ENCODE measurements around the gene SDR39U1.

Gene SDR39U1

DNA sequence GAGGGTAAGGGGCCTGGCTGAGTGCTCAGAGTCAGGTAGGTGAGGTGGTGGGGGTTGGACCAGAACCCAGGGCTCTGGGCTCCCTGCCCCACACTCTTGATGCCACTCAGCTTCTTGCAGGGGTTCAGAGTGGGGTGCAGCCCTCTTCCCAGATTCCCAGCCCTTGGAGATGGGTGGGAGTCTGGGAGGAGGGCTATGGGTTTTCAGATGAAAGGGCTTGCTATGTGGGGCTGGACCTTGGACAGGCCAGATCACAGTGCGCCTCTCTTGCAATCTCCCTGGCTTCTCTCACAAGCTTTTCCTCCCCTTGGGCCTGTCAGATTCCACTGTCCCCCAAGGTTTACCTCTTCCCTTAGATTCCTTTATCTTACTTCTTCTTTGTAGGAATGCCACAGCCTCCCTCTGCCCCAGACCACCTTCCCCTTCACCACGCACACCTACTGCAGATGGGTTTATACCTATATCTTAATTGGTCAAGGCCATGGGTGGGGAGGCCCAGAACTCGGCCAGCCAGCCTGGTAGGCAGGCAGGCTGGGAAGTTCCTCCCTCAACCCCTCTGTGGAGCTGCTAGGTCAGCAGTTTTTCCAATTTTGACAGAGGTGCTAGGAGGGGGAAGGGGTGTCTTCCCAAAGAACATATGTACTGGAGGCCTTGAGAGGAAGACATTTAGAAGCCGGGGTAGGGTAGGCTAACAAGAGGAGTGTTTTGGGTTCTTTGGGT, 42.4 kb downstream of the SDR39U1 start:
- H3K27ac ChIP-seq (replicated peaks) = no peak overlapping the region
- no peak overlapping the region for H3K4me3 ChIP-seq (replicated peaks; ENCODE audit: insufficient read depth, low read length)
- no peaks in the 10 kb centered on the region for H3K27me3 ChIP-seq (ENCODE audit: insufficient read depth, poor library complexity, severe bottlenecking)
- TF ChIP-seq, protein P1, sequence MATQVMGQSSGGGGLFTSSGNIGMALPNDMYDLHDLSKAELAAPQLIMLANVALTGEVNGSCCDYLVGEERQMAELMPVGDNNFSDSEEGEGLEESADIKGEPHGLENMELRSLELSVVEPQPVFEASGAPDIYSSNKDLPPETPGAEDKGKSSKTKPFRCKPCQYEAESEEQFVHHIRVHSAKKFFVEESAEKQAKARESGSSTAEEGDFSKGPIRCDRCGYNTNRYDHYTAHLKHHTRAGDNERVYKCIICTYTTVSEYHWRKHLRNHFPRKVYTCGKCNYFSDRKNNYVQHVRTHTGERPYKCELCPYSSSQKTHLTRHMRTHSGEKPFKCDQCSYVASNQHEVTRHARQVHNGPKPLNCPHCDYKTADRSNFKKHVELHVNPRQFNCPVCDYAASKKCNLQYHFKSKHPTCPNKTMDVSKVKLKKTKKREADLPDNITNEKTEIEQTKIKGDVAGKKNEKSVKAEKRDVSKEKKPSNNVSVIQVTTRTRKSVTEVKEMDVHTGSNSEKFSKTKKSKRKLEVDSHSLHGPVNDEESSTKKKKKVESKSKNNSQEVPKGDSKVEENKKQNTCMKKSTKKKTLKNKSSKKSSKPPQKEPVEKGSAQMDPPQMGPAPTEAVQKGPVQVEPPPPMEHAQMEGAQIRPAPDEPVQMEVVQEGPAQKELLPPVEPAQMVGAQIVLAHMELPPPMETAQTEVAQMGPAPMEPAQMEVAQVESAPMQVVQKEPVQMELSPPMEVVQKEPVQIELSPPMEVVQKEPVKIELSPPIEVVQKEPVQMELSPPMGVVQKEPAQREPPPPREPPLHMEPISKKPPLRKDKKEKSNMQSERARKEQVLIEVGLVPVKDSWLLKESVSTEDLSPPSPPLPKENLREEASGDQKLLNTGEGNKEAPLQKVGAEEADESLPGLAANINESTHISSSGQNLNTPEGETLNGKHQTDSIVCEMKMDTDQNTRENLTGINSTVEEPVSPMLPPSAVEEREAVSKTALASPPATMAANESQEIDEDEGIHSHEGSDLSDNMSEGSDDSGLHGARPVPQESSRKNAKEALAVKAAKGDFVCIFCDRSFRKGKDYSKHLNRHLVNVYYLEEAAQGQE (IDR thresholded peaks at IDR 0.05; ENCODE audit: insufficient replicate concordance, low read depth) = no peak
- no peak for TF ChIP-seq POLR2AphosphoS5 (IDR thresholded peaks at IDR 0.05; ENCODE audit: low read depth)
- TF ChIP-seq GABPA (IDR thresholded peaks at IDR 0.05; ENCODE audit: low read depth) = no peak
- no peak for TF ChIP-seq SPI1 (IDR thresholded peaks at IDR 0.05; ENCODE audit: borderline replicate concordance, low read depth)
- TF ChIP-seq, protein P2, sequence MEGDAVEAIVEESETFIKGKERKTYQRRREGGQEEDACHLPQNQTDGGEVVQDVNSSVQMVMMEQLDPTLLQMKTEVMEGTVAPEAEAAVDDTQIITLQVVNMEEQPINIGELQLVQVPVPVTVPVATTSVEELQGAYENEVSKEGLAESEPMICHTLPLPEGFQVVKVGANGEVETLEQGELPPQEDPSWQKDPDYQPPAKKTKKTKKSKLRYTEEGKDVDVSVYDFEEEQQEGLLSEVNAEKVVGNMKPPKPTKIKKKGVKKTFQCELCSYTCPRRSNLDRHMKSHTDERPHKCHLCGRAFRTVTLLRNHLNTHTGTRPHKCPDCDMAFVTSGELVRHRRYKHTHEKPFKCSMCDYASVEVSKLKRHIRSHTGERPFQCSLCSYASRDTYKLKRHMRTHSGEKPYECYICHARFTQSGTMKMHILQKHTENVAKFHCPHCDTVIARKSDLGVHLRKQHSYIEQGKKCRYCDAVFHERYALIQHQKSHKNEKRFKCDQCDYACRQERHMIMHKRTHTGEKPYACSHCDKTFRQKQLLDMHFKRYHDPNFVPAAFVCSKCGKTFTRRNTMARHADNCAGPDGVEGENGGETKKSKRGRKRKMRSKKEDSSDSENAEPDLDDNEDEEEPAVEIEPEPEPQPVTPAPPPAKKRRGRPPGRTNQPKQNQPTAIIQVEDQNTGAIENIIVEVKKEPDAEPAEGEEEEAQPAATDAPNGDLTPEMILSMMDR (IDR thresholded peaks at IDR 0.05; ENCODE audit: insufficient read depth, low read length) = no peak
- DNase-seq (ENCODE audit: low read depth in 1 of 2, low spot score in 1 of 2) = no peak

DNA sequence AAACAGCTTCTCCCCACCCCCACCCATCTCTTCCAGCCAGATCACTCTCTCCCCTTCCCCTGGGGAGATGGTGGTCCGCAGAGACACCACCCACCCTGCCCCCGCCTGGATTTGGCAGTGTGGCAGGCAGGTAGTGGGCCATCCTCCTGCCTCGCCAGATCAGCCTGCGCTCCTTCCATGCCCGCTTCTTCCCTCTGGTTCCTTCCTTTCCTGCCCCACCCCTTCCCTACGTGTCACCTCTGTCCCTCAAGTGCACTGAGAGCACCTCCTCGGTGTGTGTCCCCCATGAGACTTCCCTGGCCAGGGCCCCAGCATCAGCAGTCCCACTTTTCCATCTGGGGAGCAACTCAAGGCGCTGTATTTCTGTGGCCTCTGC, 43.1 kb downstream of the SDR39U1 start:
- Histone ChIP-seq H3K27ac (replicated peaks) (no peak overlapping the region), H3K27me3 (ENCODE audit: insufficient read depth, poor library complexity, severe bottlenecking) (no peaks in the 10 kb centered on the region), H3K4me3 (replicated peaks; ENCODE audit: insufficient read depth, low read length) (no peak overlapping the region)
- TF ChIP-seq POLR2AphosphoS5 (IDR thresholded peaks at IDR 0.05; ENCODE audit: low read depth) (no peak), SPI1 (IDR thresholded peaks at IDR 0.05; ENCODE audit: borderline replicate concordance, low read depth) (no peak), GABPA (IDR thresholded peaks at IDR 0.05; ENCODE audit: low read depth) (no peak)
- TF ChIP-seq, protein P2 (IDR thresholded peaks at IDR 0.05; ENCODE audit: insufficient read depth, low read length) = no peak
- TF ChIP-seq, protein P1 (IDR thresholded peaks at IDR 0.05; ENCODE audit: insufficient replicate concordance, low read depth) = no peak
- DNase-seq (ENCODE audit: low read depth in 1 of 2, low spot score in 1 of 2) = no peak

DNA sequence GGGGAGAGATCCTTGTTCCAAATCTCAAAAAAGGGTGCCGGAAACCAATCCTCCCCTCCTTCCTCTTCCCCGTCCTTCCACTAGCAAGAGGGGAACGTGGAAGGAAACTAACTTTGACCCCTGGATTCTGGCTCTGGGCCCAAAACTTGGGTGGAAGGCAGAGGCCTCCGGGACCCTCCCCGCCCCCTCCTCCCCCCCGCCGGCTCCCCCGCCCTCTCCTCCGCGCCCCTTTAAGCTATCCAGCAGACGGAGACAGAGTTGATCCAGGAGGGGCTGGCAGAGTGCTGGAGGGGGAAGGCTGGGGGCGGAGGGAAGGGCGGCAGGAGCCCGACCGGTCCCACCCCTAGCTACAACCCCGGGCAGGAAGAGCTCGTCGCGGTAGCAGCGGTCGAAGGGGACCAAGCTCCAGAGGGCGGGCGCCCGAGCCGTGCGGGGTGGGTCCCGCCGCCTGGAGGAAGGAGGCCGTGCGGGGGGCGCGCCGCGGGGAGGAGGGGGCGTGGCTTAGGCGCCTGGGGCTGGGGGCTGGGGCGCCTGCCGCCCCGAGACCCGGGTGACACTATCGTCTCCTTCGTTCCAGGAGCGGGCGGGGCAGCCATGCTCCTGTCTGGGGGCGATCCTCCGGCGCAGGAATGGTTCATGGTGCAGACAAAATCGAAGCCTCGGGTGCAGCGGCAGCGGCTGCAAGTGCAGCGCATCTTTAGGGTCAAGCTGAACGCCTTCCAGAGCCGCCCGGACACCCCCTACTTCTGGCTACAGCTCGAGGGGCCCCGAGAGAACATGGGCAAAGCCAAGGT, 43.7 kb downstream of the SDR39U1 start, which contains the start of gene NYNRIN:
NYNRIN (plus strand) TSS at position 351 of the 794 bp plus-strand sequence; CDS start at position 595, 244 bp downstream.
- no peak for DNase-seq (ENCODE audit: low read depth in 1 of 2, low spot score in 1 of 2)
- Histone ChIP-seq H3K27ac (replicated peaks) (no peak within 1 kb of the TSS), H3K4me3 (replicated peaks; ENCODE audit: insufficient read depth, low read length) (no peak within 1 kb of the TSS)

More for the DNA sequence above, 43.7 kb downstream of the SDR39U1 start, which contains the start of gene NYNRIN:
- H3K27me3 ChIP-seq (ENCODE audit: insufficient read depth, poor library complexity, severe bottlenecking) = no peaks in the 10 kb centered on the region
- TF ChIP-seq POLR2AphosphoS5 (IDR thresholded peaks at IDR 0.05; ENCODE audit: low read depth) (no peak), SPI1 (IDR thresholded peaks at IDR 0.05; ENCODE audit: borderline replicate concordance, low read depth) (no peak), GABPA (IDR thresholded peaks at IDR 0.05; ENCODE audit: low read depth) (no peak)
- TF ChIP-seq, protein P1 (IDR thresholded peaks at IDR 0.05; ENCODE audit: insufficient replicate concordance, low read depth) = no peak
- TF ChIP-seq, protein P2 (IDR thresholded peaks at IDR 0.05; ENCODE audit: insufficient read depth, low read length) = no peak

Measured in HL-60 (cell line).